ENCODE measurements around the gene RGS8.

RGS8 gene

GRCh38 chr1:182670032-182670749, 14.2 kb downstream of the RGS8 start:
- no peak for DNase-seq

- DNase-seq = no peak
Measured at GRCh38 chr1:182669266-182669665, 15.1 kb downstream of the RGS8 start.

GRCh38 chr1:182668521-182669054, 15.8 kb downstream of the RGS8 start:
- no peak for DNase-seq

GRCh38 chr1:182667848-182668505, 16.4 kb downstream of the RGS8 start:
- DNase-seq = no peak

- peak; percentile 42 for DNase-seq
Measured at GRCh38 chr1:182666706-182667105, 17.7 kb downstream of the RGS8 start.

GRCh38 chr1:182664296-182664695, 20.1 kb downstream of the RGS8 start:
- no peak for DNase-seq

- DNase-seq = no peak
Measured at GRCh38 chr1:182662956-182663355, 21.4 kb downstream of the RGS8 start.

- DNase-seq = no peak
Measured at GRCh38 chr1:182662121-182662890, 22.1 kb downstream of the RGS8 start.

- no peak for DNase-seq
Measured at GRCh38 chr1:182658055-182658454, 26.3 kb downstream of the RGS8 start.

- DNase-seq = peak; percentile 38
Measured at GRCh38 chr1:182656842-182657397, 27.5 kb downstream of the RGS8 start.

GRCh38 chr1:182653986-182654385, 30.4 kb downstream of the RGS8 start:
- DNase-seq = no peak

- no peak for DNase-seq
Measured at GRCh38 chr1:182652933-182653332, 31.5 kb downstream of the RGS8 start.

GRCh38 chr1:182651339-182651724, 33.1 kb downstream of the RGS8 start:
- no peak for DNase-seq

- no peak for DNase-seq
Measured at GRCh38 chr1:182650678-182651338, 33.6 kb downstream of the RGS8 start.

- no peak for DNase-seq
Measured at GRCh38 chr1:182649041-182649440, 35.3 kb downstream of the RGS8 start.

GRCh38 chr1:182646739-182647138, 37.6 kb downstream of the RGS8 start:
- DNase-seq = no peak

- DNase-seq = no peak
Measured at GRCh38 chr1:182644886-182645285, 39.5 kb downstream of the RGS8 start.

GRCh38 chr1:182643699-182644098, 40.7 kb downstream of the RGS8 start:
- no peak for DNase-seq

GRCh38 chr1:182642461-182642860, 41.9 kb downstream of the RGS8 start:
- no peak for DNase-seq

GRCh38 chr1:182641561-182641960, 42.8 kb downstream of the RGS8 start:
- no peak for DNase-seq

- DNase-seq = no peak
Measured at GRCh38 chr1:182639330-182639729, 45.1 kb downstream of the RGS8 start.

- DNase-seq = no peak
Measured at GRCh38 chr1:182637769-182638168, 46.6 kb downstream of the RGS8 start.

GRCh38 chr1:182635871-182636270, 48.5 kb downstream of the RGS8 start:
- no peak for DNase-seq
